GM19351 (cell line): Measurements from ENCODE around the gene METRNL.
"Not testable (repeated sequence)": the region's sequence is repeated elsewhere in the genome, so short reads cannot be mapped to it uniquely, and the experiment has no call there.

Experiments used
- ATAC-seq: cut with Tn5 transposase; IDR thresholded peaks from one replicate; pipeline ENCODE4 v1.9.1; 2021; ENCODE audit warnings: mild to moderate bottlenecking, moderate library complexity; ENCODE audit not compliant: unreplicated experiment

Gene METRNL

DNA sequence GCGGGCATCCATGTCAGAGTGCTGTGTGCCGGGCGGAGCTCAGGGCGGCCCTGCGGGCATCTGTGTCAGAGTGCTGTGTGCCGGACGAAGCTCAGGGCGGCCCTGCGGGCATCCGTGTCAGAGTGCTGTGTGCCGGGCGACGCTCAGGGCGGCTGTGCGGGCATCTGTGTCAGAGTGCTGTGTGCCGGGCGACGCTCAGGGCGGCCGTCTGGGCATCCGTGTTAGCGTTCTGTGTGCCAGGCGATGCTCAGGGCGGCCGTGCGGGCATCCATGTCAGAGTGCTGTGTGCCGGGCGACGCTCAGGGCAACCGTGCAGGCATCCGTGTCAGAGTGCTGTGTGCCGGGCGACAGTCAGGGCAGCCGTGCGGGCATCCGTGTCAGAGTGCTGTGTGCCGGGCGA lies 55.0 kb downstream of the METRNL start:
- not testable (repeated sequence) for ATAC-seq

DNA sequence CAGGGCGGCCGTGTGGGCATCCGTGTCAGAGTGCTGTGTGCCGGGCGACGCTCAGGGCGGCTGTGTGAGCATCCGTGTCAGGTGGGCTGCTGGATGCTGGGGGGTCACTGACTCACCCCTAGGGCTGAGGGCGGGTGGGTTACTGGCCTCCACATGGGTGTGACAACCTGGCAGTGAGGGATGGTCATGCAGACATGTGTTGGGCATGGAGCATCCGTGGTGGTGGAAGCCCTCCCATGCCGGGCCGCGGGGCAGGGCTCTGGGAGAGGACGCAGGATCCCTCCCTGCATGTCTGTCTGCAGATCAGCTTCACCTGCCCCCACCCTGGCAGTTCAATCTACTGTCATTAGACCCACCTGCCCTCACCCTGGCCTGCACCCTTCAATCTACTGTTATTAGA lies 56.3 kb downstream of the METRNL start:
- ATAC-seq: no peak

DNA sequence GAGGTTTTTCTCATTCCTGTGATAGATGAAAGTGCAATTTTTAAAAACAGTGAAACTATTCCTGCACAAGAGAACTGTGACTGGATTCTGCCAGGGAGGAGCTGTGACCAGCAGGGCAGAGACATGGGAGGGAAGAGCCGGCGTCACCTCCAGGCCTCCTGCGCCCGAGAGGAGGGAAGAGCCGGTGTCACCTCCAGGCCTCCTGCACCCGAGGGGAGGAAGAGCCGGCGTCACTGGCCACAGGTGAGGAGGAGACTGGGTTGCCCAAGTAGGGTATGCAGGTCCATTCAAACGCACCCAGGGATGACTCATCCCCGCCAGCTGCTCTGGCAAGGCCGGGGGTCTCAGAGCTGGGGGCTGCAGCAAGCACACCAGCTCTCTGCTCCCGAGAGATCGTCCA lies 56.7 kb downstream of the METRNL start:
- ATAC-seq: no peak

DNA sequence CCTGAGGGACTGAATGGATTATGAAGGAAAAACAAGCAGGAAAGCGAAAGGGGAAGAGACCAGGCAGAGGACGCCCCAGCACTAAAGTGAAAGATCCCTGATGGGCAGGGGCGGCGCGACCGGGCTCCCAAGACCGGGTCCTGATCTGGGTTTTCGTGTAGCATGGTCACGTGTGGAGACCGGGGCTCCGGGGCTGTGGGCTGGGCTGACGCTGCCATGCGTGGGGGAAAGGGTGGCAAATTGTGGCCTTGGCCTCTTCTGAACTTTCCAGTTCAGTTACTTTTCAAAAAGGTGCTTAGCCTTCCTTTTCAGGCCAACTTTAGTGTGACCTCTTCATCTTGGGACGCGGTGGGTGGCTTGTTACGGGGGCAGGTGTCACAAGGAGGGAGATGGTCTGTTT lies 57.5 kb downstream of the METRNL start:
- ATAC-seq: no peak

DNA sequence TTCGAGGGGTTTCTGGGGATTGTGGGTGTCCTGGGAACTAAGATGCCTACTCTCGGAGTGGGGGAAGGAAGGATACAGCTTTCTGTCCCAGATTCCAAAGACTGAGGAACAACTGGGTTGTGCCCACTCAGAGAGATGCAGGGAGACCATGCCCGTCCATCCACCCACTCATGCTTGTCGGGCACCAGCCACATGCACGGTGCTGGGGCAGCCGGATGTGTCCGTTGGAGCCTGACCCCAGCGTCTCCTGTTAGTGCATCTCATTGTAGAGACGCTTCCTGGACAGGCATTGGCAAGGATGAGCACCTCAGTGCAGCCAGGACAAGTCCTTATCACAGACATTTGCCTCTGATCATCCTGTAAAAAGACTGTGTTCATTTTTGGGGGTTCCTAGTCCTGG lies 58.1 kb downstream of the METRNL start:
- ATAC-seq: no peak

DNA sequence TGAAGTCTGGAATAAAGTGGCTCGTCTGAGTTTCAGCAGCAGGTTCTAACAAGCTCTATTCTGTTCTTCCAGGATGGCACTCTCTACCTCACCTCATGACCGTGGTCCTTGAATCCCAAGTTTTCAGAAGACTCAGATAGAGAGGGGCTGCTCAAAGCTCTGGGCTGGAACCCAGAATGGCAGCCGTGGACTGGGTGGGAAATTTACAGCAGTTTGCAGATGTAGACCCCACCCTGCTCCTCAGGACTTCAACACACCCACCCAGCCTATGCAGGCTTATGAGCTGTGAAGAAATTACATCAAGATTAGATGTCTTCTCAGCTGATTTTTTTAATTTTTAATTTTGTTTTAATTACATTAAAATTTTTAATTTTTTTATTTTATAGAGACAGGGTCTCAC lies 59.4 kb downstream of the METRNL start:
- ATAC-seq: no peak

DNA sequence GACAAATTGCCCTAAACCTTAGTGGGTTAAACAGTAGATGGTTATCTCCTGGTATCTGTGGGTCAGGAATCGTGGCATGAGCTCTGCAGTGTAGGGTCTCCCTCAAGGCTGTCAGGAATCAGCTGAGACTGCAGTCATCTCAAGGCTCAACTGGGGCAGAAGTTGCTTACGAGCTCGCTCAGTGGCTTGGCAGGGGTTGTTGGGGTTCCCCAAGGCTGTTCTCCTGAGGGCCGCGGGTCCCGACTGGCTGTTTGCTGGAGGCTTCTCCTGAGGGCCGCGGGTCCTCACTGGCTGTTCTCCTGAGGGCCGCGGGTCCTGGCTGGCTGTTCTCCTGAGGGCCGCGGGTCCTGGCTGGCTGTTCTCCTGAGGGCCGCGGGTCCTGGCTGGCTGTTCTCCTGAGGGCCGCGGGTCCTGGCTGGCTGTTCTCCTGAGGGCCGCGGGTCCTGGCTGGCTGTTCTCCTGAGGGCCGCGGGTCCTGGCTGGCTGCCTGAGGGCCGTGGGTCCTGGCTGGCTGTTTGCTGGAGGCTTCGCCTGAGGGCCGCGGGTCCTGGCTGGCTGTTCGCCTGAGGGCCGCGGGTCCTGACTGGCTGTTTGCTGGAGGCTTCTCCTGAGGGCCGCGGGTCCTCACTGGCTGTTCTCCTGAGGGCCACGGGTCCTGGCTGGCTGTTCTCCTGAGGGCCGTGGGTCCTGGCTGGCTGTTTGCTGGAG lies 60.3 kb downstream of the METRNL start:
- ATAC-seq: not testable (repeated sequence)

DNA sequence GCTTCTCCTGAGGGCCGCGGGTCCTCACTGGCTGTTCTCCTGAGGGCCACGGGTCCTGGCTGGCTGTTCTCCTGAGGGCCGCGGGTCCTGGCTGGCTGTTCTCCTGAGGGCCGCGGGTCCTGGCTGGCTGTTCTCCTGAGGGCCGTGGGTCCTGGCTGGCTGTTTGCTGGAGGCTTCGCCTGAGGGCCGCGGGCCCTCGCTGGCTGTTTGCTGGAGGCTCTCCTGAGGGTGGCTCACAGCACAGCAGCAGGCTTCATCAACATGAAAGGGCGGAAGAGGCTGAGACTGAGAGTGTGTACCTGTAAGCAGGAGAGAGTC lies 60.8 kb downstream of the METRNL start:
- not testable (repeated sequence) for ATAC-seq

DNA sequence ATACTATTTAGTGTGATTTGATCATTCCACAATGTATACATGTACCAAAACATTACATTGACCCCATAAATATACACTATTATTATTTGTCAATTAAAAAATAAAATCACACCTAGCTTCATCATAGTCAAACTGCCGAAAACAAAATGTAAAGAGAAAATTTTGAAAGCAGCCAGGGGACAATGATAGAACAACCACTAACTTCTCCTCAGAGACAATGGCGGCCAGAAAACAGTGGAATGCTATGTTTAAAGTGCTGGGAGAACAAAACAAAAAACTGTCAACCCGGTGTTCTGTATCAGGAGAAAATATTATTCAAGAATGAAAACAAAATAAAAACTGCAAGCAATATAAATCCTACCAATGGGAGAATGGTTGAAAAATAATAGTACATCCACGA lies 63.2 kb downstream of the METRNL start:
- ATAC-seq: no peak

DNA sequence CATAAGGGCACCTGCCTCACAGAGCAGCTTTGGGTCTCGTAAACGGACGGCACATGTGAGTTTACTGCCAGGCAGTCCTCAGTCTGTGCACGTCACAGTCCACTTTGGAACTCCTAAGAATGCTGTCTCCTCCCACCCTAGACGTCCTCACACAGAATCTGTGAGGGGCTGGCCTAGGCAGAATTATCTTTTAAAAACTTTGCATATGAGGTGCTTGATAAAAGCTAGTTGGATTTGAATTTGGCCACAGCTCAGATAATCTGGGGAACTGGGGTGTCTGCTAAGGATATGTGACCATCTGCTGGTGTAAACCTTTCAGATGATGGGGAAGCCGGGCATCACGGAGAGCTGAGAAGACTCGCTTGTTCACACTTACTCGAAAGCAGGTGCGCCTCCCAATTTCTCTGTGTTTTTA lies 64.4 kb downstream of the METRNL start:
- no peak for ATAC-seq
